ENCODE data around the gene PER1.
A peak's percentile ranks its signal among the peaks of the same experiment; 100 is the strongest.

PER1 gene

DNA sequence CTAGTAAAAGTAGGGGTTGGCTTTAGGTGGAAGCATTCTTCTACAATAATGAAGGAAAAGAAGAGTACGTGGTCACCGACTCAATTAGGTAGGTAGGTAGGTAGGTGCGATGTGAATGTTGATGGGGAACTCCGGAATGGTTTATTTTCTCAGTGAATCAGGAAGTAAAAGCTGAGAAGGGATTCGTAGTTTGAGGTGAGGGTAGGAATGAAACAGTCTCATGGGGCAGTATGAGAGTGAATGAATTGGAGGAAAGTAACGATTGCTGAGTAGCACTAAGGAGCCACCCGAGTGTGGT, 13.9 kb downstream of the PER1 start:
- no peak for ATAC-seq

- no peak for ATAC-seq
Measured at GRCh38 chr17:8137645-8138373, 14.4 kb downstream of the PER1 start.

DNA sequence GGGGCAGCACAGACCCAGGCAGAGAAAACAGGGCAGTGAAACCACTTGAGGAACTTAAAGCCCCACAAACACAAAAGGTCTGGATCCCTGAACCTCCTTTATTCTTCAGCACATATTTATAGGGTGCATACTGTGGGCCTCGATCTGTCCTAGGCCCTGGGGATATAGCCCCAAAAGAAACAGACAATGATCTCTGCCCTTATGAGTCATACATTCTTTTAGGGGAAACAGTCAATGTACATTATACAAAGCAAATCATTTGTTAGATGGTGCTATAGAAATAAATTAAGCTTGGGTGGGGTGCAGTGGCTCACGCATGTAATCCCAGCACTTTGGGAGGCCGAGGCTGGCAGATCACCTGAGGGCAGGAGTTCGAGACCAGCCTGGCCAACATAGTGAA, 18.3 kb downstream of the PER1 start:
- ATAC-seq = no peak

GRCh38 chr17:8133399-8133798, 18.8 kb downstream of the PER1 start:
- no peak for ATAC-seq

- peak; percentile 41 to 60 for ATAC-seq
Measured at GRCh38 chr17:8131844-8132441, 20.3 kb downstream of the PER1 start.

GRCh38 chr17:8128125-8128784, 23.9 kb downstream of the PER1 start:
- no peak for ATAC-seq

DNA sequence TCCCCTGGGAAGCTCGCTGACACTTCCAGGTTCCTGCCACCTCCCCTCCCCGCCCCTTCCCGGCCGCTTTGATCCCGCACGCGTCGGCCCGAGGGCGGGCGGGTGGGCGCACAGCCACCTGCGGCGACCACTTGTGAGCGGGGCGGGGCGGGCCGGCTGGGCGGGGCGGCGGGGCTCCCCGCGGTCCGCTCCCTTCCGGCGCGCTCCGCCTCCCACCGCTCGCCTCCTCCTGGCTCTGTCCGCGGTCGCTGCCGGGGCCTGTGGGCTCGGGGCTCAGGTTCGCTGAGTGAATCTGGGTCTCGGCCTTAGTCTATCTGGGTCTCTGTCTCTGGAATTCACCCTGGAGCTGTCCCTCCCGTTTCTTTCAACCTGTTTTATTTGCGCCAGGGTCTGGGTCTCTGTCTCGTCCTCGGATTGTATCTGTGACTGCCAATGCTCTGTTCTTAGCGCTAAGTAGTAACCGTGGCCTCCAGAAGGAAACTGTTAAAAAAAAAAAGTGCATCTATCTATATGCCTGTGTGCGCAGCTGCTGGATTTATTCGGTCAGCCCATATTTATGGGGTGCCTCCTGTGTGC, 25.6 kb downstream of the PER1 start:
- peak; percentile 29 to 37 for ATAC-seq

DNA sequence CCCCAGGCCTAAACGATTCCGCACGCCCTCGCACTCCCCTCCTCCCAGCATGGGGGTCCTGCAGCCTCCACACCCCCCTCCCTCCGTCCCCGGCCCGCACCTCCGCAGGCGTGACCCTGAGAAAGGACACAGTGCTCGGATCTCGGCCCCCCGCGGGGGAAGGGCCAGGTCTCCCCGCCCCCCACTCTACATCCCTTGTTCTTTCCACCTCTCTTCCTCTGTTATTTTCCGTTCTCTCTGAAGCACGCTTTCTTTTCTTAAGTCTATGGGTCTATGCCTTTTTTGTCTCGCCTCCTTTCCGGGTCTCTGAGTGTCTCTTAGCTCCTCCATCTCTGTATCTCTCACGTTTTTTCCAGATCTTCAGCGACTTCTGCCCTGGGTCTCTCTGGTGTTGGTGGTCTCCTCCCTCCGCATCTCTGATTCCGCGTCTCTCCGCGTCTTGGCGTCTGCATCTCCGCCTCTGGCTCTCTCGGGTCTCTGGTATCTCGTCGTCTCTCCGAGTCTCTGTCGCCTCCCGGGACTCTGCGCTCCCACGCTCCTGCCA, 26.2 kb downstream of the PER1 start:
- peak; percentile 2 to 13 for ATAC-seq

- peak; percentile 26 to 36 for ATAC-seq
Measured at GRCh38 chr17:8125154-8125946, 26.9 kb downstream of the PER1 start.

DNA sequence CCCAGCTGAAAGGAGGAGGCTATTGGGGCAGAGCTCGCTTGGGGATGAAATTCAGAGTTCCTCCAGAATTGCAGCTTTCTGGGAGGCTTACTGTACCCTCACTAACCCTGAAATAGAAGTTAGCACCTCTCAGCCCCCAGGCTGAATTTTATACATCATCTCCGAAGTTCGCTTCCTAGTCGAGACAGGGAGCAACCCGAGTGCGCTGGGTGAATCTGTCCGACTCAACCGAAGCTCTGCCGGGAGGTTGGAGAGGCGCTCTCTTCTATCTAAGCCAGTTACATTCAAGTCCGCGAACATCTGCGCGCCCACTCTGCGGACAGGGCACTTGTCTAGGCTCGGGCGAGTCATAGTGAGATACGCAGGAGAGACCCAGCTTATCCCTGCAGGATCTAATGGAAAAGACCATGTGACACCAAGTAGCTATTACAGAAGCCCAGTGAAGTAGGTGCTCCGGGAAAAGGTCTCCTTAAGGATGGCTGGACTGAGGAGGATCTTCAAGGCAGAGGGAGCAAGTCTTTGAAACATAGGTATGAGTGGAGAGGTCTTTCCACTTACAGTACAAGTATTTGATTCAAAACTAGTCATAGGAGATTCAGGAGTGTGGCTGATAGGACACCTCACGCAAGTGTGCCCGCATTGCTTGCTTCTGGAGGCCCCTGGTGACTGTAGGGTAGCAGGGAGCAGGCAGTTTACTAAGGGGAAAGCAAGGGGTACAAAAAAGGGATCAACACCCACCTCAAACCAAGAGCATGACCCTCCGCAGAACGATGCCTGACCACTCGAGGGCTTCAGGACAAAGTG, 27.7 kb downstream of the PER1 start:
- no peak for ATAC-seq

DNA sequence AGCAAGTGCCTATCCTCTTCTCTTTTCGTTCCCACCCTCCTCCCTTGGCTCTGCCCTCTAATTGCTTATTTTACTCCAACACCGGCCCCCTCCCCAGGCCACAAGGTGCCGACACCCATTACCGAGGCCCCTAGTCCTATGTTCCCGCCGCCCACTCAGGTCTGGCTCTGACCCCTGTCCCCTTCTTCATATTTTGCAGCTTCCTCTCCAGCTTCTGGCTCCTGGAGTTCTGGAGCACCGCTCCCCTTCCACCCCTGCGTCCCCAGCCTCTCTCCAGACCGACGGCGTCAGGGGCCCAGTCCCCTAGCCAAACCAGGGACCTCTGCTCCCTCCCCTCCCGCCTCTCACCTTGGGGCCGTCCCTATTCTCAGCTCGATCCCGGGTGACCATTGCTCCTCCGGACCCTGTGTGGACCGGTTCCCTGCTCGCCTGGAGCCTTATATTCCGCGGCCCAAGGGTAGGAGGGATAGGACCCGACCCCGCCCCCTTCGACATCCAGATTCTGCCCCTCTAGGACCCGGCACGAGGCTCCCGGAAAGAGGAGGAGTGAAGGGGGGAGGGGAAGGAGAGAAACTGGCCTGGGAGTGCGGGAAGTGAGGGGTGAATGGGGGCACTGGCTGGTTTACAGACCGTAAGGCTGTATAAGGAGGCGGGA, 28.4 kb downstream of the PER1 start, which contains the start of gene HES7:
TSS of gene HES7 (minus strand) at position 412 of the 655 bp plus-strand sequence. CDS start at position 390, 22 bp downstream.
- ATAC-seq = no peak

DNA sequence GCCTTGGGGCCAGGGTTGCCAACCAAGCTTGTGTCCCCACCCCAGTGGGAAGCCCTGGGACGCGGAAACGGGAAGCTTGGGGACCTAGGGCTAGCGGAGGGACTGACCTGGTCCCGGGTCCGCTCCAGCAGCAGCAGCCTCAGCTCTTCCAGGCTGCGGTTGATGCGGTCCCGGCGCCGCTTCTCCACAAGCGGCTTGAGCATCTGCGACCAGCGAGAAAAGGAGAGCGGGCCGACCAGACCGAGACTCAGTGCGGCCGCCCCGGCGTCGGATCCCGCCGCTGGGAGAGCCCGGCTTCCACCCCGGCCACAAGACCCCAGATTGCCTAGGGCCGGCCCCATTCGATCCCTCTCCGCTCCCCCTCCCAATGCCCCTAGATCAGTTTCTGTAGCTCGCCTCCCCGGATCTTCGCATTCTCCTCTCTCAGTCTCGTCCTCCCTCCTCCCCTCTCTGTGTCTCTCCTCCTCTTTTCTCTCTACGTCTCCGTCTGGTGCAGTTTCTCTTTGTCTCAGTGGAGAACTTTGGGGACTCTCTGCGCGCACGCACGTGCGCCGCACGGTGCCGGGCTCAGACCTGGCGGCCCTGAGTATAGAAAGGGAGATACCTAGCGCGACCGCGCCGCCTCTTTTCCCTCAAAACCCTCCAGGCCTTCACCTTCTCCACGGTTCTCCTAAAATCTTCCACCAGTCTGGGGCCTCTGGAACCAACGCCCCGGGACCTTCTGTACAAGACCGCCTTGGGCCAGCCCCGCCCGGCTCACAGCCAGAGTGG, 29.1 kb downstream of the PER1 start:
- ATAC-seq = peak; percentile 6 to 7

- ATAC-seq = no peak
Measured at GRCh38 chr17:8122422-8122923, 29.7 kb downstream of the PER1 start.

DNA sequence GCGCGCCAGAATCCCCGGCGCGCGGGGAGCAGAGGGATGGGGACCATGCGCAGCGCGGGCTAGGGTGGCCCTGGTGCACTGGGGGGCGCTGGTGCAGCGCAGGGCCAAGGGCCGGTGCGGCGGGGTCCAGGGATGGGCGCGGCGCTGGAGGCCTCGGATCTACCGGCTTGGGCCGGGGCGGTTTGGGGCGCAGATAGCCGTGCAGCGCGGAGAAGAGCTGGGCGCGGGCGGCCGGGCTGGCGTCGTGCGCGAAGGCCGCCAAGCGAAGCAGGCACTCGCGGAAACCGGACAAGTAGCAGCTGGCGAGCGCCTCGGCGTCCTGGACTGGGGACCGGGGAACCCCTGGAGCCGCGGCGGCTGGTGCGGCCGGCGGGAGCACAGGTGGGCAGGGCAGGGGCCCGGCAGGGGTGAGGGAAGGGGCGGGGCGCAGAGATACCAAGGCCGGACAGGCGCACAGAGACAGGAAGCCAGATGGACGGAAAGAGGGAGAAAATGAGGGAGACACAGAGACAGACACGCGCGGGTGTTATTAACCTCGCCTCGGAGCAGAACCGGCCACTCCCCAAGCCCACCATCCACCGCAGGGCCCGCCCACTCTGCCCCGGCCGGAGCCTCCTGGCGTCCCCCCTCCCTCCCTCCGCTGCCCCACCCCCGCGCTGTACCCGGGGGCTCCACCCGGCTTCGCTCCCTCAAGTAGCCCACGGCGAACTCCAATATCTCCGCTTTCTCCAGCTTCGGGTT, 30.4 kb downstream of the PER1 start:
- ATAC-seq = no peak

DNA sequence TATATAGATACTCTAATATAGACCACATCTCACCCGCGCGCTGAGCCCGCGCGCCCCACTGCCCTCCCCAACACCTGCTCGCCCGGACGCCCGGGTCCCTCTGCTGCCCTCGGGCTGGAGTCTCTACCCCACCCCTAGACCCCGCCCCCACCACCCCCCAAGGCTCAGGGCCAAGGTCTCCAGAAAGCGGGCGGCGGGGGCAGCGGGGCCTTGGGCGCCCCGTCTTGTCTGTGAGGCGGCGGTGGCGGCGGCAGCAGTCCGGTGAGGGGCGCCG, 30.9 kb downstream of the PER1 start:
- no peak for ATAC-seq

DNA sequence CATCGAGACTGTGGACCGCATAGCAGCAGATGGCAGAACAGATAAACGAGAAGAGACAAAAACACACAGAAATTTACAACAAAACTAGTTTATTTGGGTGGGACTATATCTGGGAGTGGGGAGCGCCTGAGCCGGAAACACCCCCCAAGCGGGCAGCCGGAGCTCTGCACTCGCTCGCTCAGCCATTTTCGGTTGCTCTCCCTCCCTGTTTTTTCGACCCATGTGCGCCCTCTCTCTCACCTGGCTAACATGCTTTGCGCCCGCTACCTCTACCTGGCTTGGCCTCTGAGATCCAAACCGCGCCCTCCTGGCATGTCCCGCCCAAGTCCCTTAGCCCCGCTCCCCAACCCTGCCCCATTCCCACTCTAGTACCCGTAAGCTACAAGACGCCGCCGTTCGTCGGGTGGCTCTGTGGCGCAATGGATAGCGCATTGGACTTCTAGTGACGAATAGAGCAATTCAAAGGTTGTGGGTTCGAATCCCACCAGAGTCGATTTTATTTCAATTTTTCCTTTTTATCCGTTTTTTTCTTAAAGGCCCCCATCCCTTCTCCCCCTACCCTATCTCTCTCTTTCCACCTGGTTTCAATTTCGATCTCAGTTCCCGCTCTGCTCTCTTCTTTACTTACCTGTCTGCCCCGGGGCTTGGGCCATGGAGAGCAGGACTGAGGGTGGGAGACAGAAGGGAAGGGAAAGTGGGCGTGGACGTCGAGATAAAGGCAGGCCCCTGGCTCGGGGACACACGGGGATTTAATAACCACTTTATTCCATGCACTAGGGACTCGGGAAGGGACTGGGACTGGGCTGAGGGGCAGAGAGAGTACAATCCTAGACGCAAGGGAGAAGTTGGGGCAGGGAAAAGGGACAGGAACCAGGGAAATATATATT, 31.4 kb downstream of the PER1 start:
- peak; percentile 2 to 5 for ATAC-seq

GRCh38 chr17:8119581-8120519, 32.4 kb downstream of the PER1 start:
- peak; percentile 47 to 62 for ATAC-seq
